Forelimb muscle (tissue), 1 donor: ENCODE results near the gene ATP6V1G1. TPM values are rescaled to one million over a fixed set of nuclear protein-coding genes. Genes with fewer than 3 reads are reported as not detected.

ENCODE experiments used
- polyA plus RNA-seq: library from polyadenylated mRNA; unstranded; fragments of 120-200 nt; gene quantifications from one replicate; pipeline ENCODE4 v1.2.1, GENCODE V29; 2013; ENCODE audit not compliant: insufficient read length

The ATP6V1G1 gene
- polyA plus RNA-seq, 1 donor: 84.0 TPM

Other genes with a start within 250 kb of the ATP6V1G1 start
- gene AKNA, start 199.8 kb upstream of the ATP6V1G1 start, polyA plus RNA-seq: 8.4 TPM
- 2.6 TPM for gene WHRN, start 82.3 kb upstream of the ATP6V1G1 start, polyA plus RNA-seq
- gene TMEM268, start 23.5 kb downstream of the ATP6V1G1 start, polyA plus RNA-seq: 5.0 TPM
- not detected for gene TEX53, start 70.0 kb downstream of the ATP6V1G1 start, polyA plus RNA-seq
- gene TEX48, start 94.4 kb downstream of the ATP6V1G1 start, polyA plus RNA-seq: not detected
- 0.13 TPM for gene TNFSF15, start 218.3 kb downstream of the ATP6V1G1 start, polyA plus RNA-seq